Measurements from ENCODE around the gene FGD6.

- TF ChIP-seq POLR2A (IDR thresholded peaks at IDR 0.05) (no peak), CTCF (IDR thresholded peaks at IDR 0.05) (no peak)
Observed at GRCh38 chr12:95258151-95258550, 40.9 kb upstream of the FGD6 start.
